GM21723 (cell line): ENCODE results near the gene GM2A.

ENCODE experiments used
- ATAC-seq: cut with Tn5 transposase; IDR thresholded peaks from one replicate; pipeline ENCODE4 v1.9.1; 2021; ENCODE audit warnings: mild to moderate bottlenecking, moderate library complexity; ENCODE audit not compliant: unreplicated experiment

GM2A gene

GRCh38 chr5:151252762-151253604, at the start of gene GM2A:
Gene GM2A (plus strand): TSS chr5:151253185. CDS start chr5:151253217, 32 bp downstream.
- peak; percentile 76 for ATAC-seq

GRCh38 chr5:151204051-151204450, 48.9 kb upstream of the GM2A start:
- no peak for ATAC-seq

- ATAC-seq = no peak
These were observed 47.6 kb upstream of the GM2A start for GRCh38 chr5:151205411-151205810.

- no peak for ATAC-seq
These were observed 44.5 kb upstream of the GM2A start for GRCh38 chr5:151208481-151208914.

GRCh38 chr5:151212406-151212798, 40.6 kb upstream of the GM2A start:
- no peak for ATAC-seq

GRCh38 chr5:151213803-151214613, 39.0 kb upstream of the GM2A start:
- peak; percentile 80 for ATAC-seq

- peak; percentile 61 for ATAC-seq
These were observed 38.1 kb upstream of the GM2A start for GRCh38 chr5:151214614-151215545.

GRCh38 chr5:151215546-151215880, 37.5 kb upstream of the GM2A start:
- ATAC-seq = no peak

- no peak for ATAC-seq
These were observed 36.2 kb upstream of the GM2A start for GRCh38 chr5:151216781-151217180.

- ATAC-seq = no peak
These were observed 34.8 kb upstream of the GM2A start for GRCh38 chr5:151218177-151218576.

- ATAC-seq = no peak
These were observed 33.8 kb upstream of the GM2A start for GRCh38 chr5:151219138-151219537.

- no peak for ATAC-seq
These were observed 33.2 kb upstream of the GM2A start for GRCh38 chr5:151219789-151220188.

GRCh38 chr5:151221574-151221973, 31.4 kb upstream of the GM2A start:
- ATAC-seq = no peak

GRCh38 chr5:151222054-151222789, 30.8 kb upstream of the GM2A start:
- ATAC-seq = no peak

GRCh38 chr5:151222790-151223446, 30.1 kb upstream of the GM2A start:
- ATAC-seq = peak; percentile 77

GRCh38 chr5:151223447-151224264, 29.3 kb upstream of the GM2A start, which contains the start of gene CCDC69:
Gene CCDC69 (minus strand): TSS chr5:151224092. CDS start chr5:151223970, 122 bp downstream.
- ATAC-seq = peak; percentile 73

GRCh38 chr5:151224372-151224771, 28.6 kb upstream of the GM2A start:
- ATAC-seq = peak; percentile 33

GRCh38 chr5:151225071-151225470, 27.9 kb upstream of the GM2A start:
- ATAC-seq = no peak

GRCh38 chr5:151225475-151225874, 27.5 kb upstream of the GM2A start:
- ATAC-seq = no peak
